Esophagus (tissue), 2 donors: ENCODE results near the gene WDR62. TPM values are rescaled to one million over a fixed set of nuclear protein-coding genes. Genes with fewer than 3 reads are reported as not detected.

Experiments used
- H3K27ac ChIP-seq, 2 donors: one replicate each; pipeline ENCODE4 v1.5.1; 2013; ENCODE audit warnings: low read depth in 2 of 2, mild to moderate bottlenecking in 2 of 2, inconsistent platforms in 1 of 2, low read length in 1 of 2, moderate library complexity in 1 of 2
- H3K27me3 ChIP-seq, 2 donors: one replicate each; pipeline ENCODE4 v1.6.1; 2013; ENCODE audit warnings: low read length in 2 of 2, control low read depth in 1 of 2, mild to moderate bottlenecking in 1 of 2; ENCODE audit not compliant: insufficient read depth in 2 of 2, control insufficient read depth in 1 of 2
- H3K36me3 ChIP-seq, 2 donors: one replicate each; pipeline ENCODE4 v1.6.1; 2013; ENCODE audit warnings: low read length in 1 of 2; ENCODE audit not compliant: control insufficient read depth in 2 of 2, insufficient read depth in 2 of 2
- H3K4me1 ChIP-seq, 2 donors: one replicate each; pipeline ENCODE4 v1.6.1; 2013; ENCODE audit warnings: low read length in 1 of 2; ENCODE audit not compliant: control insufficient read depth in 2 of 2, insufficient read depth in 2 of 2
- H3K4me3 ChIP-seq, 2 donors: one replicate each; pipeline ENCODE4 v1.5.1; 2013; ENCODE audit warnings: low read length in 2 of 2, mild to moderate bottlenecking in 2 of 2, low read depth in 1 of 2, moderate library complexity in 1 of 2
- H3K9me3 ChIP-seq, 2 donors: one replicate each; pipeline ENCODE4 v1.6.1; 2013; ENCODE audit warnings: mild to moderate bottlenecking in 2 of 2, low read depth in 1 of 2, low read length in 1 of 2, moderate library complexity in 1 of 2; ENCODE audit not compliant: control insufficient read depth in 2 of 2, insufficient read depth in 1 of 2
- whole genome bisulfite sequencing, 2 donors: extraction: QIAGEN DNeasy Blood & Tissue Kit; methylation state at CpG; one replicate each; pipeline ENCODE4 v1.1.7; 2013; 5-methylcytosine and 5-hydroxymethylcytosine counted together
- polyA plus RNA-seq, 2 donors: library from polyadenylated mRNA; stranded (reverse); fragments of 200-250 nt; gene quantifications; one replicate each; pipeline ENCODE4 v1.2.3, GENCODE V29; 2013
- donor health status: healthy with polysubstance abuse.
- donor health status: Bipolar disorder and iron deficiency.

Gene WDR62
- polyA plus RNA-seq, 2 donors = 2.1 to 2.7 TPM

DNA sequence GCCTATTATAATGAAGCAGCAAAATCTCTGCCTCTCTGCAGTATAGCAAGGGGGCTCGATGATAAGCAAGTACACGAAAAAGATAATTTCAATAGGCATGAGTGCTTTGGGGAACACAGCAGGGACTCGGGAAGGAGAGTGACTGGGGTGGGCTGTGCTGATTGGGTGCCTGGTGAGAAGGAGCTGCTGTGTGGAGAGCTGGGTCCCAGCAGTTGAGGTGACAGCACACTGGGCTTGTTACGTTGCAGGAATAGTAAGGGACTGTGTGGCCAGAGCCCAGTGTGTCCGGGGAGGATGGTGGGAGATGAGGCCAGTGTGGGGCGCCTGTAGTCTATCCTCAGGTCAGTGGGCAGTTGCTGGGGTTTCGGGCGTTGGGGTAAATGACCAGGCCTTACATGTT, 17.4 kb downstream of the WDR62 start:
- H3K36me3 ChIP-seq = no peaks in the 10 kb centered on the region
- H3K4me1 ChIP-seq = peaks cover 0 to 3% of the 10 kb centered on the region in 2 donors
- H3K9me3 ChIP-seq = no peaks in the 10 kb centered on the region
- no peak overlapping the region for H3K4me3 ChIP-seq
- 90 to 95% methylated on average over 8 of the region's 8 CpGs for WGBS, 2 donors
- H3K27ac ChIP-seq = no peak overlapping the region
- H3K27me3 ChIP-seq = no peaks in the 10 kb centered on the region

DNA sequence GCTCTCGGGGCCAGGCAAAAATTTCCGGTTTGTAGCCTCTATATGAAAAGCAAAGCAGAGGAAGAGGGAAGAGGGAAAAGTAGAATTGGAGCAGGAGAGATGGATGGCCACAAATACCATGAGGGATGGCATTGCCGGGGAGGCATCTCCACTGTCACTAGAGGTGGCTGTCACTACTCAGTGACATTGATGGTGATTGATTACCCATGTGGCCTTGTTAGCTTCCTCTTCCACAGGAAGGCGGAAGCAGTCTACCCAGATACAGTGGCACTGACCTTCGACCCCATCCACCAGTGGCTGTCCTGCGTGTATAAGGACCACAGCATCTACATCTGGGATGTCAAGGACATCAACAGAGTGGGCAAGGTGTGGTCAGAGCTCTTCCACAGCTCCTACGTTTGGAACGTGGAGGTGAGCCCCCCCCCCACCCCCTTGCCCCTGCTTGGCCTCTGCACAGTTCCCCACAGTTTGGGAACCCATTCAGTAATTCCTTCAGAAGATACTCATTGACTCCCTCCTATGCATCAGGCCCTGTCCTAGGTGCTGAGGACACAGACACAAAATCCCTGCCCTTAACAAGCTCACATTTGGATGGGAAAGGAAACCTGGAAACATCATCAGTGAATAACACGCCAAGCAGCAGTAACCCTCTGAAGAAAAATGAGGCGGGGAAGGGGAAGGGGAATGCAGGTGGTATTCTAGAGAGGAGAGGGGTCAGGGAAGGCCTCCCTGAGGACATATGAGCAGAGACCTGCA, 18.6 kb downstream of the WDR62 start:
- no peaks in the 10 kb centered on the region for H3K9me3 ChIP-seq
- peaks cover 0 to 3% of the 10 kb centered on the region in 2 donors for H3K4me1 ChIP-seq
- no peaks in the 10 kb centered on the region for H3K27me3 ChIP-seq
- H3K27ac ChIP-seq = no peak overlapping the region
- H3K4me3 ChIP-seq = no peak overlapping the region
- 85 to 90% methylated on average over 10 of the region's 10 CpGs for WGBS, 2 donors
- H3K36me3 ChIP-seq = no peaks in the 10 kb centered on the region

DNA sequence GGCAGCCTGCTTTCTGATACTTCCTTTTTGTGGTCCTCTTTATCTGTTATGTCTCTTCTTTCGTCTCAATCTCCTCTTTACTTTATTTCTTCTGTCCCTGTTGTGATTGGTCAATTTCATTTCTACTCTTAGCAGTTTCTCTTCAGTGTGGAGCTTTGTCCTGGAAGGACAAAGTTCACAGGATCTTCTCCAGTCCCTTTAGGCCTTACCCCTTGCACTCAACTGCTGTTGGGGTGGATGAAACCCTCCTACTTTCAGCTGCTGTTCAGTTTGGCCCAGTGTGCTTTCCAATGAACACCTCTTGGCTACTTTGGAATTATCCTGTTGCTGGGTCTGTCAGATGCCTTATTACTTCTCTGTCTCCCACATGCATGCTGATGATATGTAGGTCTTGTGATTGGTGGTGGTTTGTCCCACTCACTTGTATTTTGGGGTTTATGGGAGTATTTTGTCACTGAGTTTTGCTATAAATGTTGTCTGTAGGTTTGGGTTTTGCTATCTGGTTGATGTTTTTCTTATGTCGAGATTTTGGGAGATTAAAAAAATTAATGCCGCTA, 24.8 kb downstream of the WDR62 start:
- Histone ChIP-seq H3K27me3 (no peaks in the 10 kb centered on the region), H3K4me3 (no peak overlapping the region), H3K27ac (no peak overlapping the region), H3K4me1 (no peaks in the 10 kb centered on the region), H3K9me3 (no peaks in the 10 kb centered on the region), H3K36me3 (no peaks in the 10 kb centered on the region)
- 91 to 96% methylated on average over 3 of the region's 3 CpGs for WGBS, 2 donors

DNA sequence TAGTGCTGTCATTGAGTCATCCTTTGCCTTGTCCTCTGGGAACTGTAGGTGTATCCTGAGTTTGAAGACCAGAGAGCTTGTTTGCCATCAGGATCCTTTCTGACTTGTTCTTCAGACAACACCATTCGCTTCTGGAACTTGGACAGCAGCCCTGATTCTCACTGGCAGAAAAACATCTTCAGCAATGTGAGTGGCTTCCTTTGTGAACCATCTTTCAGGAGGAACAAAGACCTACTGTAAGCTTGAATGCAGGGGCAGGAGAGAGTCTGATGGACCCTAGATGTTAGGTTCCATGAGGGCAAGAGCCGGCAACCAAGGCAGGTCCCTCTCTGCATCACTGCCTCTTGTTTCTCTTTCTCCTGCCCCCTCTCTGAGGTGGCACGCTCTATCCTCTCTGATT, 26.7 kb downstream of the WDR62 start:
- 62 to 64% methylated on average over 3 of the region's 3 CpGs for WGBS, 2 donors
- H3K27ac ChIP-seq = peak overlapping the region in 1 of 2 donors; percentile 23
- no peaks in the 10 kb centered on the region for H3K4me1 ChIP-seq
- H3K9me3 ChIP-seq = no peaks in the 10 kb centered on the region
- H3K4me3 ChIP-seq = no peak overlapping the region
- H3K36me3 ChIP-seq = no peaks in the 10 kb centered on the region
- no peaks in the 10 kb centered on the region for H3K27me3 ChIP-seq

DNA sequence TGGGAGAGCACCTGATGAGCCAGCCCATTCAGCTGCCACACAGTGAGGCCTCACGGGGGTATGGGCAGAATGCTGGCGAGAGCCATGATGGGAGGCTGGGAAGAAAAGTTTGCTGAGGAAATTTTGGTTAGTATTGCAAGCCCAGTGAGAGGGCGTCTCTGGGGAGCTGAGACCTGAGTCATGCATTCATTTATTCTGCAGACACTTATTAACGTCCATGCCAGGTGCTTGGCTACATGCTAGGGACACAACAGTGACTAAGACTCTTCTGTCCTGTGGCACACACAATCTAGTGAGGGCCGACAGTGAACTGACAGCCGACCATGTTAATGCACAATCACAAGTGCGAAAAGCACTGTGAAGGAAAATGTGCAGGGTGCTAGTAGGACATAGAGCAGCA, 27.2 kb downstream of the WDR62 start:
- no peak overlapping the region for H3K4me3 ChIP-seq
- no peaks in the 10 kb centered on the region for H3K27me3 ChIP-seq
- H3K27ac ChIP-seq = peak overlapping the region in 1 of 2 donors; percentile 23
- H3K9me3 ChIP-seq = no peaks in the 10 kb centered on the region
- no peaks in the 10 kb centered on the region for H3K4me1 ChIP-seq
- H3K36me3 ChIP-seq = no peaks in the 10 kb centered on the region
- WGBS, 2 donors = 75 to 80% methylated on average over 7 of the region's 7 CpGs

DNA sequence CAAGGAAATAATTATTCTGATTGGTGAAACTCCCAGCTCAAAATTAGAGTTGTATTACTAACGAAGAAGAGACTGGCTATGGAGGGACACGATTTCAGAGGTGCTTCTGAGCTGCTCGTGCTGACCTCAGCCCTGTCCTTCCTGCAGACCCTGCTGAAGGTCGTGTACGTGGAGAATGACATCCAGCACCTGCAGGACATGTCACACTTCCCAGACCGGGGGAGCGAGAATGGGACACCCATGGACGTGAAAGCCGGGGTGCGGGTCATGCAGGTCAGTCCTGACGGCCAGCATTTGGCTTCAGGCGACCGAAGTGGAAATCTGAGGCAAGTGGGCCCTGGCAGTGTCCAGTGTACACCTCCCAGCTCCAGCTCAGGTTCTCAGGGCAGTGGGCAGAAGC, 28.2 kb downstream of the WDR62 start:
- H3K4me3 ChIP-seq = no peak overlapping the region
- H3K4me1 ChIP-seq = no peaks in the 10 kb centered on the region
- no peaks in the 10 kb centered on the region for H3K27me3 ChIP-seq
- no peak overlapping the region for H3K27ac ChIP-seq
- H3K36me3 ChIP-seq = no peaks in the 10 kb centered on the region
- WGBS, 2 donors = 96% methylated on average over 13 of the region's 13 CpGs
- H3K9me3 ChIP-seq = no peaks in the 10 kb centered on the region

DNA sequence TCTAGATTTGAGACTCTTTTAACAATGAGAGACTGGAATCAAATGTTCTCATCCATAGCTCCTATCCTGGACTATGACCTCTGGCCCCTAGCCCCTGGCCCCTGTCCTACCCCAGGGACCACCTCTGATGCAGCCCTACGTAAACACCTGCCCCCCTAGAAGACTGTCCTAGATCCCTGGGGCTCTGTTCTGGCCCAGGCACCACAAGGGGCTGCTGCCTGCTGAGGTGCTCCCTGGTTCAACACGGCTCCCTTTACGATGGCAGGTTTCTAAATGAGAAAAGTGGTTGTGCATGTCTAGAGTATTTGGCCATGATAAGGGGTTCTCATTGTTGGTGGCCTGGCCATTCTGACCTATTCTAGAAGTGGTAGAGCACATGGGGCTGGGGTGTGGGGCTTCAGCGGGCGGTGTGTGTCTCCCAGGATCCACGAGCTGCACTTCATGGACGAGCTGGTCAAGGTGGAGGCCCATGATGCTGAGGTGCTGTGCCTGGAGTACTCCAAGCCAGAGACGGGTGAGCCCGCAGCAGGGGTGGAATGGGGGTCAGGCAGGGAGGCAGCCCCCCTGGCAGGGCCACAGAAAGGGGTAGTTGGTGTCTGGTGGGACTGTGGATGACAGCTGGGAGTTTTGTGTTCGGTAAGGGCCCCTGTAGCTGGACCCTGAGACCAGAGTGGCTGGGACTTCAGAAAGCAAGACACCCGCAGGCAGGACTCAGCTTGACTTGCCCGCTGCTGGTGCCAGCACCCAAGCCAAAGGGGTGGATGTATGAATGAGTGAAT, 29.7 kb downstream of the WDR62 start:
- no peaks in the 10 kb centered on the region for H3K36me3 ChIP-seq
- H3K27ac ChIP-seq = no peak overlapping the region
- no peaks in the 10 kb centered on the region for H3K9me3 ChIP-seq
- 93 to 97% methylated on average over 12 of the region's 12 CpGs for WGBS, 2 donors
- no peak overlapping the region for H3K4me3 ChIP-seq
- H3K4me1 ChIP-seq = no peaks in the 10 kb centered on the region
- no peaks in the 10 kb centered on the region for H3K27me3 ChIP-seq

DNA sequence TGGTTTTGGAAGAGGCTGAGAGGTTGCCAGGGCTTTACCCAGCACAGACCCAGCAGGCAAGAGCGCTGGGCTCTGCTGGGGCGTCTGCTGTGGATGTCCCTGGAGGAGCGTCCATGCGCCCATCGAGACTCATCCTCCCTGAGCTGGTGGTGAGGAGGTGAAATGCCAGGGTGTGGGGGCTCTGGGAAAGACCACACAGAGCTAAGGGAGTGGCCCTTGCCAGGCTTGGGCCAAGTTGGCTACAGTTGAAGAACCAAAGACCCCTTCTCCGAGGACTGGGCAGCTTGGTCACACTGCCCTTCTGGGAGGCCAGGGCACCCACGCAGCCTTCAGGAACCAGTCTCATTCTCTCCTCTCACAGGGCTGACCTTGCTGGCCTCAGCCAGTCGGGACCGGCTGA, 31.6 kb downstream of the WDR62 start:
- Histone ChIP-seq H3K27ac (no peak overlapping the region), H3K9me3 (no peaks in the 10 kb centered on the region), H3K4me1 (no peaks in the 10 kb centered on the region), H3K27me3 (no peaks in the 10 kb centered on the region), H3K36me3 (no peaks in the 10 kb centered on the region), H3K4me3 (no peak overlapping the region)
- 97% methylated on average over 9 of the region's 9 CpGs for WGBS, 2 donors

DNA sequence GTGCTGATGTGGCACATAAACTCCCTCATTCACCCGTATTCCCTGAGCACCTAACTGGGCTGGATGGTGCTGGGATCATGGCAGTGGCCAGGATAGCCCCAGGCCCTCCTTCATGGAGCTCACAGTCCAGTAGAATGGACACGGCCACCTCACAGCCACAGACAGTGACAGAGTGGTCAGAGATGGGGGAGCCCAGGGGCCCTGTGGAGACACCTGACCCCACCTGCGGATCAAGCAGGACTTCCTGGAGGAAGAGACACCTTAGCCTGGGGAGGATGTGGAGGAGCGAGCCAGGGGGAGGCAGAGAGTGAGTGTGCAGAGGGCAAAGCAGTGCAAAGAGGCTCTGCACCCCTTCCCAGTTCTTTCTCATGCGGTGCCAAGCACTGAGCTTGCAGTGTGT, 35.1 kb downstream of the WDR62 start:
- Histone ChIP-seq H3K4me1 (peaks cover 0 to 3% of the 10 kb centered on the region in 2 donors), H3K36me3 (no peaks in the 10 kb centered on the region), H3K27me3 (no peaks in the 10 kb centered on the region), H3K9me3 (no peaks in the 10 kb centered on the region), H3K27ac (no peak overlapping the region), H3K4me3 (no peak overlapping the region)
- 93 to 94% methylated on average over 5 of the region's 5 CpGs for WGBS, 2 donors
